GM18502 (cell line): ENCODE measurements around the gene RPS16.

Experiments
- ATAC-seq: cut with Tn5 transposase; IDR thresholded peaks from one replicate; pipeline ENCODE4 v1.9.1; 2021; ENCODE audit warnings: mild to moderate bottlenecking; ENCODE audit not compliant: unreplicated experiment, poor library complexity

The RPS16 gene

GRCh38 chr19:39423258-39424086, 12.3 kb downstream of the RPS16 start:
- ATAC-seq = no peak

DNA sequence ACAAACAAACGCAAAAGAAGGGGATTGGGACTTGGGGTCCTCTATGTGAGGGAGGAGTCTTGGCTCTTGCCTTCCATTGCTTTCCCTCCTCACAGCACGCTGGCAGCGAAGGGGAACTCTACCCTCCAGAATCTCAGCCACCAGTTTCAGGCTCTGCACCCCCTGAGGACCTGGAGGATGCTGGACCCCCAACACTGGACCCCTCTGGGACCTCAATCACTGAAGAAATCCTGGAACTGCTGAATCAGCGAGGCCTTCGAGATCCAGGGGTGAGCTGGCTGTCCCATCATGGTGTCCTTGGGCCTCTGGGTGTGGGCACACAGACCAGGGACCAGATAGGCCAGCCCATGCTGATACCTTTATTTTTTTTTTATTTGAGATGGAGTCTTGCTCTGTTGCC, 13.7 kb downstream of the RPS16 start:
- ATAC-seq = no peak

- ATAC-seq = no peak
Measured at GRCh38 chr19:39420769-39421168, 15.0 kb downstream of the RPS16 start.

GRCh38 chr19:39419003-39419402, 16.7 kb downstream of the RPS16 start:
- no peak for ATAC-seq

- no peak for ATAC-seq
Measured at GRCh38 chr19:39417463-39418181, 18.1 kb downstream of the RPS16 start.

- ATAC-seq = no peak
Measured at GRCh38 chr19:39416152-39417120, 19.3 kb downstream of the RPS16 start.

- ATAC-seq = no peak
Measured at GRCh38 chr19:39415111-39416046, 20.4 kb downstream of the RPS16 start.

DNA sequence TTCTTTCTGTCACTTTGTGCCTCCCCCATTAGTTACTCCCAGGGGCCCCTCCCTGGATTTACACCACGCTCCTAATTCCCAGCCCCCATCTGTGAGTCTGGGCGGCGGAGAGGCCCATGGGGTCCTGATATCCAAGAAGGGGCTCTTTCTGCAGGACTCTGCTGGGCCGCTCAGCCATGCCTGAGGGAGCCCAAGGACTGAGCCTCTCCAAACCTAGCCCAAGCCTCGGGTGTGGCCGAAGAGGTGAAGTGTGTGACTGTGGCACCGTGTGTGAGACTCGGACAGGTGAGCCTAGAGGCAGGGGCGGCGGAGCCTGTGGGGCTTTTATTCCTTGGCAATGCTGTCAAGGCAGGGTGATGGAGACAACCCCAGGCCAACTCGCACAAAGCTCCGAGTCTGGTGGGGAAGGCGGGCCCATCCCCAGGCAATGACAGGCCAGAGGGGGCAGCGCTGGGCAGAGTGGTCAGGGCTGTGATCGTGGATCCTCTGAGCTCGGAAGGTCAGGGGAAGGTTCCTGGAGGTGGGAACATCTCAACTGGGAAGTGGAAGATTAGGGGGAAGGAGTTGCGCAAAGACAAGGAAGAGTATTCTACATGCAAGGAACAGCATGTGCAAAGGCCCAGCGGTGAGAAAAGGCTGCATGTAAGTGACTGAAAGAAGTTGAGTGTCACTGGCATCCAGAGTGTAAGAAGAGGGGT, 21.7 kb downstream of the RPS16 start:
- no peak for ATAC-seq

DNA sequence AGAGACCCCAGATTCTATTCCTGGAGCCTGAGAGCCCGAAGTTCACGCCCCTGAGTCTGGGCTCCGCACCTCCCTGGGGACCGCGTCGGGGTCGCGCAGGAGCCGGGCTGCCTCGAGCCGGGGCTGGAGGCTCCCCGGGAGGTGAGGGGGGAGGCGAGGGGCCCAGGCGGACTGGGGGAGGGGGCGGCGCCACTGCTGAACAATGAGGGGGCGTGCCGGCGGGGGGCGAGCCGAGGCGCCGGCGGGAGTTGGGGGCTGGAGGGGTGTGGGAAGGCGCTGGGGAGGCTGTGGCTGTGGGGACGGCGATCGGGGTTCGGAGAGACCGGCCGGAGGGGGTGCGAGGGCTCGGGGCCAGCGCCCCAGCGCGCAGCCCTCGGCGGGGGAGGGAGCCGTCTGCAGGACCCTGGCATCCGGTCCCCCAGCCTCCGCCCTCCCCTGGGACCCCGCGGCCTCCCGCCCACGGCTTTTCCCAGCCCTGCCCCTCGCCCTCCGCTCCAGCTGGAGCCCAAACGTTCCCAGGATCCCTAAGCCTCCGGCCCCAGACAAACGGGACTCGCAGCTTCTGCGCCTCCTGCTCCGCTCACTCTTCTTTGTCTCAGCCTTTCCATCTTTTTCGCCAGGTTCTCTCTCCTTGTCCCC, 22.4 kb downstream of the RPS16 start:
- ATAC-seq = no peak

DNA sequence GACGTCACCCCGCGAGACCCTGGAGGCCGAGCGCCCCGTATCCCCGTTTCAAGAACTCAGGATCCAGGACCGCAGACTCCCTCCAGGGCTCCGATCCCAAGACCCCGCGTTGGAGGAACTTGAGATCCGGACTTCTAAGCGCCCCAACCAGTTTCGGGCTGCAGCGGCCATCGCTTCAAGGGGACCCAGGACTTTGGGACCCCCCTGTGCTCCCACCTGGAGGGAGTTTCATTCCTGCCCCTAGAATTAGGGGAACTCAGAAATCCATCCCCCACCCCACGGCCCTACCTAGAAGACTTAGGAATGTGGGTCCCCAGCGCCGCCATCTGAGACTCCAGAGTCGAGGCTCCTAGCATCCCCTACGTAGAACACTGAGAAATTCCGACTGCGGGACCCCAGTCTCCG, 22.9 kb downstream of the RPS16 start:
- no peak for ATAC-seq

DNA sequence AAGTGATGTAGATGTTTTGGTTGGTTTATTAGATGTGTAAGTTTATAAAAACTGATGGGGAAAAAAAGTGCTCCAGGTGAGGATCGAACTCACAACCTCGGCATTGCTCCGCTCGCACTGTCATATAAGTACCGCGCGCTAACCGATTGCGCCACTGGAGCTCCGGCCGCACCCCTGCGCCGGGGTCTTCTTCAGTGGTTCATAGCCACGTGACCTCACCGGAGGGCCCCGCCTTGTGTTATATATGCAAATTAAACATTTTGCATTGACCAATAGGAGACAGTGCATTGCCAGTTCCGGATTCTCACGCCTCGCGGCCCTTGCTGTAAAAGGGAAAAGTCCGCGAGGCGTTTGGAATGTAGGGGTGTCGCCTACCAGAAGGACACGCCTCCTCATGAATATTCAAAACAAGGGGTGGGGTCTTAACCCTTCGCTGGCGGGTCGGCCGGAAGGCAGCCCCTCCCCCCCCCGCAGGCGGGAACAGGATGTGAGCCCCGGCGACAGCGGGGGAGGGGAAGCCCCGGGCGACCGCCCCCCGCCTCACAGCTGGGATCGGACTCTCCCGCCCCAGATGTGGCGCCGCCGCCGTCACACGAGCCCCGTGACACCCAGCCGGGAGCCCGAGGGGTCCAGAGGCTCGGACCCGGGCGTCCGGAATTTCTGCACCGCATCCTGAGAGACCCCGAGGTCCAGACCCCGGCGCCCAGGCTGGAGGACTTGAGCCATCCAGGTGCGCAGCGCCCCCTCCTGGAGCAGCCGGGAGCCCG, 23.5 kb downstream of the RPS16 start, which contains the start of gene PLEKHG2:
Gene PLEKHG2 (plus strand): TSS at position 570 of the 767 bp plus-strand sequence. CDS start 1,418 bp downstream, outside the sequence.
- peak; percentile 53 for ATAC-seq

DNA sequence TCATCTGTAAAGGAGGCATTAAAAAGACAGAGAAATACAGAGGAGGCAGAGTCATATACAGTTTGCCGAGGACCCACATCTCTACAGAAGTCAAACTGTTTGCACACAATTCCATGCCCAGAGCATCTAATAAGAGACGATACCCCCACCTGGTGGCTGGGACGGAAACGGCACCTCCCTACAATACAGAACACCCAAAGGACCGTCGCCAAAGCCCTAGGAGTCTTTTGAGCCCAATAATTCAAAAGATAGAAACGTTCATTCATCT, 24.0 kb downstream of the RPS16 start:
- ATAC-seq = peak; percentile 25

DNA sequence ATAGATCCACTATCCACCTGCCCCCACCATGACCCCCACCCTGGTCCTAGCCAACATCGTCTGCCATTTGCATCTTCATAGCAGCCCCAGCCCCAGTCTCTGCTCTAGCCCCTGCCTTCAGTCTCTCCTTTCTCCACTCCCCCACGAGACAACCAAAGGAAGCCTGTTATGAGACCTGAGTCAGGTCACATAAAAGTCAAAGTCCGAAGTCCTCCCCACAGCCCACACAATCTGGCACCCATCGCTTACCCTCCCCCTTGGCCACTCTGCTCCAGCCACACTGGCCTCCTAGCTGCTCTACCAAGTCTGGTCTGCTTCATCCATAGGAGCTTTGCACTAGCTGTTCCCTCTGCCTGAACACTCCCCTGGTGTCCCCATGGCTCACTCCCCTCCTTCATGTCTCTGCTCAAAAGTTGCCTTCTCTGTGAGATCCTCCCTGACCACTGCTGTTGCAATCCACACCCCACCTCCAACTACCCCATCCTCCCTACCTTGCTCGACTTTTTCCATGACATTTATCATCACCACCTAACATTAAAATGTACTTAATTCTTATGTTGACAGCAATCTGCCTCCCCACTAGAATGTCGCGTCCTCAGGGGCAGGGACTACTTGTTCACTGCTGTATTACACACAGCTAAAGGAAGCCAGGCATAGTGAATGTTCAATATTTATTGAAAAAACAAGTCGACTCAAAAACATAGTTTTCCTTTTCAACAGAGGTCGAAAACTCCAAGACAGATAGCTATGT, 24.5 kb downstream of the RPS16 start:
- ATAC-seq = no peak

GRCh38 chr19:39410831-39411080, 25.0 kb downstream of the RPS16 start:
- no peak for ATAC-seq

DNA sequence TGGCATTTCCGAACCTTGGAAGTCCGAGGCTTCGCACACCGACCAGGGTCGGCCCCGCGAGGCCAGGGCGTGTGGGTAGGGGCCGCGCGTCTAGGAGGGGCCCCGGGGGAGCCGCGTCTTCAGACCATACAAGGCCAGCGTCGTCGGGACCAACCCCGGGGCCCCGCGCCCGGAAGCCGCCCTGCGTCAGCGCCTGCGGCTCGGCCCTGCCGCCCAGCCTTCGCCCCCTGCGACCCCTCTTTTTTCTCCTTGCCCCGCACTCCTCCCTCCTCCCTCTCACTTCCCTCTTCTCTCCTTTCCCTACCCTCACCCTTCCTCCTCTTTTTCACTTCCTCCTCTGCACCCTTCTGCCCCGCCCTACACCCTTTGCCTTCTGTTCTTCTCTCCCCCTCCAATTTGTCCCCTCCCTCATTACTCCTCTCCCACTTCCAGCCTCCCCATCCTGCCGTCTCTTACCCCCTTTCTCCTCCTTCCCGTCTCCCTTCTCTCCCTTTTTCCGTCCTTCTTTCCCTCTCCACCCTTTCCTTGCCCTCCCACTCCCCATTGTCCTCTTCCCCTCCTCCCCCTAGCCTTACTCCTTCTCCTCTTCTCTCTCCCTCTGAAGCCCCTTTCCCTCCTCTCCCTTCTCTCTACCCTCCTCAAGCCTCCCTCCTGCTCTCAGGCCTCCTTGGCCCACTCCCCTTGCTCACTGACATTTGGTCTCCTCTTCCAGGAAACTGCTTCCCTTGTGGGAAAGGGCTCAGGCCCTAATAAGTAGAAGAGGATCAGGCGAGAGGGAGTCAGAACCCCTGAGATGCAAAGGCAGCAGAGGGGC, 25.5 kb downstream of the RPS16 start:
- ATAC-seq = peak; percentile 24

GRCh38 chr19:39409208-39410016, 26.3 kb downstream of the RPS16 start:
- no peak for ATAC-seq
